PC-9 (cell line): ENCODE results near the gene OSMR. TPM values are rescaled to one million over a fixed set of nuclear protein-coding genes. Genes with fewer than 3 reads are reported as not detected.

Experiments used
- BruUV-seq: library from RNA; stranded (reverse); fragments of 400-500 nt; replicated peaks from 2 replicates; lab custom pipeline; 2021; lab: Mats Ljungman, UMichigan
- CTCF ChIA-PET: fragments of 300-600 bp; sonication (Branson Sonifier 250); formaldehyde crosslinking; loops from one replicate; lab custom pipeline; 2022; ENCODE audit warnings: antibody characterized with exemption; lab: Charles Lee
- POLR2A ChIA-PET: fragments of 300-600 bp; sonication (Branson Sonifier 250); formaldehyde crosslinking; loops from one replicate; lab custom pipeline; 2022; ENCODE audit warnings: antibody characterized with exemption; ENCODE audit not compliant: unreplicated experiment; lab: Charles Lee
- DNase-seq, 2 experiments: peaks; one replicate each; pipeline versions ENCODE4 v3.0.0 to v3.0.0-alpha.2; 2015 to 2022; ENCODE audit warnings: mixed read lengths in 1 of 2
- H2AFZ ChIP-seq: fragments of 200-600 bp; sonication (generic); 2 replicates; pipeline ENCODE4 v1.8.1; 2017; ENCODE audit warnings: antibody characterized with exemption
- H3F3A ChIP-seq: fragments of 200-600 bp; sonication (generic); 2 replicates; pipeline ENCODE4 v1.8.1; 2017; ENCODE audit warnings: antibody characterized with exemption, mild to moderate bottlenecking, low read depth; ENCODE audit not compliant: insufficient read depth
- H3K27ac ChIP-seq: fragments of 200-600 bp; sonication (generic); 2 replicates; pipeline ENCODE4 v1.6.1; 2016; ENCODE audit warnings: mixed run types
- H3K27me3 ChIP-seq: fragments of 200-600 bp; sonication (generic); 2 replicates; pipeline ENCODE4 v1.6.1; 2016; ENCODE audit warnings: low read depth, mixed run types; ENCODE audit not compliant: insufficient read depth
- H3K36me3 ChIP-seq: fragments of 200-600 bp; sonication (generic); 2 replicates; pipeline ENCODE4 v1.6.1; 2016; ENCODE audit warnings: low read depth, mixed run types
- H3K4me1 ChIP-seq: fragments of 200-600 bp; sonication (generic); replicated peaks from 2 replicates; pipeline ENCODE4 v1.6.1; 2016; ENCODE audit warnings: mixed run types; ENCODE audit not compliant: insufficient read depth
- H3K4me2 ChIP-seq: fragments of 200-600 bp; sonication (generic); 2 replicates; pipeline ENCODE4 v1.6.1; 2017; ENCODE audit warnings: mixed run types
- H3K4me3 ChIP-seq: fragments of 200-600 bp; sonication (generic); 2 replicates; pipeline ENCODE4 v1.6.1; 2016; ENCODE audit warnings: mixed run types
- H3K79me2 ChIP-seq: fragments of 200-600 bp; sonication (generic); 2 replicates; pipeline ENCODE4 v1.6.1; 2017; ENCODE audit warnings: low read depth, mixed run types
- H3K9me2 ChIP-seq: fragments of 200-600 bp; sonication (generic); 2 replicates; pipeline ENCODE4 v1.8.1; 2017; ENCODE audit warnings: mild to moderate bottlenecking; ENCODE audit not compliant: insufficient read depth
- H3K9me3 ChIP-seq: fragments of 200-600 bp; sonication (generic); 2 replicates; pipeline ENCODE4 v1.8.1; 2016; ENCODE audit warnings: low read depth; ENCODE audit not compliant: insufficient read depth
- H4K20me1 ChIP-seq: fragments of 200-600 bp; sonication (generic); 2 replicates; pipeline ENCODE4 v1.8.1; 2017; ENCODE audit not compliant: insufficient read depth
- EZH2 ChIP-seq: fragments of 200-600 bp; sonication (generic); IDR thresholded peaks from 2 replicates; pipeline ENCODE4 v1.8.0; 2017; ENCODE audit warnings: antibody characterized with exemption, low read depth
- intact Hi-C: fragments of 100-400 bp; cut with micrococcal nuclease; formaldehyde crosslinking; loops from one replicate; pipeline ENCODE4 v1.10.0; 2022; ENCODE audit not compliant: unreplicated experiment
- total RNA-seq: library from RNA; stranded (reverse); gene quantifications from 2 replicates; pipeline ENCODE4 v1.2.3, GENCODE V29; 2021
- TF ChIP-seq, protein P1 (sequence below): fragments of 200-600 bp; sonication (generic); conservative IDR thresholded peaks from 2 replicates; pipeline ENCODE4 v1.6.1; 2017; ENCODE audit warnings: mixed run types, antibody characterized with exemption, mild to moderate bottlenecking, moderate library complexity

OSMR gene
- total RNA-seq, 1 experiment from 2014 or later, result 65.4 TPM

DNA sequence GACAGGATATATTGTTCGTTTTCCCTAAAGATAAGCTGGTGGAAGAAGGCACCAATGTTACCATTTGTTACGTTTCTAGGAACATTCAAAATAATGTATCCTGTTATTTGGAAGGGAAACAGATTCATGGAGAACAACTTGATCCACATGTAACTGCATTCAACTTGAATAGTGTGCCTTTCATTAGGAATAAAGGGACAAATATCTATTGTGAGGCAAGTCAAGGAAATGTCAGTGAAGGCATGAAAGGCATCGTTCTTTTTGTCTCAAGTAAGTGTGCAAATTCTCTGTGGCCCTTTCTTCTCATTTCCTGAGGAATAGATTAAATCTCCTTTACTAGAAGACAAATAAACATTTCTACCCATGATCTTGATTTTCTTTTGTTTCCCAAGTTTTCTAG lies 38.0 kb downstream of the OSMR start:
- Histone ChIP-seq H3K4me1 (no peaks in the 10 kb centered on the region), H4K20me1 (no peaks in the 10 kb centered on the region), H2AFZ (no peak overlapping the region), H3K4me2 (no peak overlapping the region), H3K36me3 (peaks cover 67% of the 10 kb centered on the region), H3K27ac (no peak overlapping the region), H3F3A (no peaks in the 10 kb centered on the region), H3K9me3 (no peaks in the 10 kb centered on the region), H3K27me3 (no peaks in the 10 kb centered on the region), H3K79me2 (no peaks in the 10 kb centered on the region), H3K9me2 (no peaks in the 10 kb centered on the region), H3K4me3 (no peak overlapping the region)
- ChIA-PET CTCF (no interaction called here), POLR2A (interaction anchor here (0.7 kb wide), 1 partner anchor 442 kb away, joined by 3 read pairs; no protein-coding TSS in a partner anchor)
- BruUV-seq, result no TSS peak
- TF ChIP-seq, protein P1, sequence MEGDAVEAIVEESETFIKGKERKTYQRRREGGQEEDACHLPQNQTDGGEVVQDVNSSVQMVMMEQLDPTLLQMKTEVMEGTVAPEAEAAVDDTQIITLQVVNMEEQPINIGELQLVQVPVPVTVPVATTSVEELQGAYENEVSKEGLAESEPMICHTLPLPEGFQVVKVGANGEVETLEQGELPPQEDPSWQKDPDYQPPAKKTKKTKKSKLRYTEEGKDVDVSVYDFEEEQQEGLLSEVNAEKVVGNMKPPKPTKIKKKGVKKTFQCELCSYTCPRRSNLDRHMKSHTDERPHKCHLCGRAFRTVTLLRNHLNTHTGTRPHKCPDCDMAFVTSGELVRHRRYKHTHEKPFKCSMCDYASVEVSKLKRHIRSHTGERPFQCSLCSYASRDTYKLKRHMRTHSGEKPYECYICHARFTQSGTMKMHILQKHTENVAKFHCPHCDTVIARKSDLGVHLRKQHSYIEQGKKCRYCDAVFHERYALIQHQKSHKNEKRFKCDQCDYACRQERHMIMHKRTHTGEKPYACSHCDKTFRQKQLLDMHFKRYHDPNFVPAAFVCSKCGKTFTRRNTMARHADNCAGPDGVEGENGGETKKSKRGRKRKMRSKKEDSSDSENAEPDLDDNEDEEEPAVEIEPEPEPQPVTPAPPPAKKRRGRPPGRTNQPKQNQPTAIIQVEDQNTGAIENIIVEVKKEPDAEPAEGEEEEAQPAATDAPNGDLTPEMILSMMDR, result no peak
- no peak for TF ChIP-seq EZH2
- DNase-seq, result no peak
- intact Hi-C loops, result no loop called here

DNA sequence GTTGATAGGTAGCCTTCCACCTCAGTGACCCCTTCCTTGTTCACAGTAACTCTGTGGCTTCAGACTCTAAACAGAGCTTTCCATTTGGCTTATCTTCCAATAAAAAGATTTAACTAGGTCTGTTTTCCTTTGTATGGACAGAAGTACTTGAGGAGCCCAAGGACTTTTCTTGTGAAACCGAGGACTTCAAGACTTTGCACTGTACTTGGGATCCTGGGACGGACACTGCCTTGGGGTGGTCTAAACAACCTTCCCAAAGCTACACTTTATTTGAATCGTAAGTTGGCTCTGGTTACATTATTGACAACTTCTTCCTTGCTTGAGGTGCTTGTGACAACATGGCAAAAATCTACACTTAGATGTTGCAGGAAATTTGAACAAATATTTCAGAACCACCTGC lies 39.4 kb downstream of the OSMR start:
- DNase-seq, result no peak
- Histone ChIP-seq H3K9me2 (no peaks in the 10 kb centered on the region), H4K20me1 (no peaks in the 10 kb centered on the region), H3K27me3 (no peaks in the 10 kb centered on the region), H3K4me3 (no peak overlapping the region), H3F3A (no peaks in the 10 kb centered on the region), H3K4me2 (no peak overlapping the region), H3K79me2 (no peaks in the 10 kb centered on the region), H2AFZ (no peak overlapping the region), H3K36me3 (peaks cover 61% of the 10 kb centered on the region), H3K27ac (no peak overlapping the region), H3K4me1 (no peaks in the 10 kb centered on the region), H3K9me3 (no peaks in the 10 kb centered on the region)
- TF ChIP-seq, protein P1, result no peak
- TF ChIP-seq EZH2, result no peak
- CTCF ChIA-PET, result no interaction called here
- POLR2A ChIA-PET, result no interaction called here
- intact Hi-C loops, result no loop called here
- no TSS peak for BruUV-seq

DNA sequence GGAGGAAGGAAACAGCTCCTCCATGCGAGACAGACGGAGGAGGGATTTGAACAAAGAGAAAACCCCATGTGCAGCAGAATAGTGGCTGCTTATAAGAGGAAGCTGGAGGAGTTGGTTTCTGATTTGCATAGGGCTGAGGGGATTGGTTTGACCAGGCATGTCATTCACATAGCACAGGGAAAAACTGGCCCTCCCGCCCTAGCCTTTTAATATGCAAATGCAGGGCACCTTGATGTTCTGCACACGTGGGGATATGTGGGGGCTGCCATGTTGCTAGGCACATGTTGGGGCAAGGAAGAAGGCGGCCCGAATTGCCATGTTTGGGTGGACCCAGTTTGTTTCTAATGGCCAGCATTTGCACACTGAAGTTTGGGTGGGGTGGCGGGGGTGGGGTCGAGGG lies 42.2 kb downstream of the OSMR start:
- no peak overlapping the region for H2AFZ ChIP-seq
- H3K9me3 ChIP-seq, result no peaks in the 10 kb centered on the region
- H3F3A ChIP-seq, result no peaks in the 10 kb centered on the region
- no peak overlapping the region for H3K4me2 ChIP-seq
- intact Hi-C loops, result no loop called here
- no peak for DNase-seq
- H3K9me2 ChIP-seq, result no peaks in the 10 kb centered on the region
- TF ChIP-seq EZH2, result no peak
- TF ChIP-seq, protein P1, result no peak
- no TSS peak for BruUV-seq
- no peaks in the 10 kb centered on the region for H3K4me1 ChIP-seq
- H4K20me1 ChIP-seq, result no peaks in the 10 kb centered on the region
- POLR2A ChIA-PET, result no interaction called here
- no peak overlapping the region for H3K27ac ChIP-seq
- H3K27me3 ChIP-seq, result no peaks in the 10 kb centered on the region
- no peak overlapping the region for H3K4me3 ChIP-seq
- H3K79me2 ChIP-seq, result no peaks in the 10 kb centered on the region
- H3K36me3 ChIP-seq, result peaks cover 53% of the 10 kb centered on the region
- CTCF ChIA-PET, result no interaction called here
